Neural progenitor cell (in vitro differentiated cells): ENCODE measurements around the gene LBP. TPM values are rescaled to one million over a fixed set of nuclear protein-coding genes. Genes with fewer than 3 reads are reported as not detected.

Experiments
- DNase-seq: peaks from one replicate; pipeline ENCODE4 v3.0.0-alpha.2; 2016; ENCODE audit warnings: low spot score
- H2AFZ ChIP-seq: fragments of 200-600 bp; sonication (generic); replicated peaks from 2 replicates; pipeline ENCODE4 v1.6.1; 2016; ENCODE audit warnings: antibody characterized with exemption
- H3F3A ChIP-seq: fragments of 200-600 bp; sonication (generic); 2 replicates; pipeline ENCODE4 v1.6.1; 2016; ENCODE audit warnings: antibody characterized with exemption, low read depth
- H3K27ac ChIP-seq: fragments of 200-600 bp; sonication (generic); 2 replicates; pipeline ENCODE4 v1.5.1; 2016; ENCODE audit warnings: mild to moderate bottlenecking
- H3K27me3 ChIP-seq: fragments of 200-600 bp; sonication (generic); 2 replicates; pipeline ENCODE4 v1.6.1; 2016; ENCODE audit warnings: mild to moderate bottlenecking, moderate library complexity
- H3K36me3 ChIP-seq: fragments of 200-600 bp; sonication (generic); 2 replicates; pipeline ENCODE4 v1.5.1; 2016
- H3K4me1 ChIP-seq: fragments of 200-600 bp; sonication (generic); 2 replicates; pipeline ENCODE4 v1.6.1; 2016; ENCODE audit warnings: mixed run types
- H3K4me2 ChIP-seq: fragments of 200-600 bp; sonication (generic); 2 replicates; pipeline ENCODE4 v1.6.1; 2016
- H3K4me3 ChIP-seq: fragments of 200-600 bp; sonication (generic); 2 replicates; pipeline ENCODE4 v1.5.1; 2016
- H3K79me2 ChIP-seq: fragments of 200-600 bp; sonication (generic); 2 replicates; pipeline ENCODE4 v1.6.1; 2016; ENCODE audit warnings: low read depth
- H3K9ac ChIP-seq: fragments of 200-600 bp; sonication (generic); 2 replicates; pipeline ENCODE4 v1.6.1; 2016
- H3K9me3 ChIP-seq: fragments of 200-600 bp; sonication (generic); 2 replicates; pipeline ENCODE4 v1.5.1; 2016; ENCODE audit warnings: low read depth
- H4K20me1 ChIP-seq: fragments of 200-600 bp; sonication (generic); 2 replicates; pipeline ENCODE4 v1.6.1; 2016; ENCODE audit warnings: low read depth
- H3K27ac Mint-ChIP-seq: 3 replicates; pipeline ENCODE4 v1.8.0; 2021; ENCODE audit warnings: mixed read lengths
- H3K27me3 Mint-ChIP-seq: 2 replicates; pipeline ENCODE4 v1.8.0; 2022; ENCODE audit warnings: low read depth, mild to moderate bottlenecking, inconsistent platforms, moderate library complexity, mixed read lengths; ENCODE audit not compliant: insufficient read depth
- H3K36me3 Mint-ChIP-seq: 3 replicates; pipeline ENCODE4 v1.8.0; 2021; ENCODE audit warnings: mixed read lengths
- H3K4me1 Mint-ChIP-seq: 3 replicates; pipeline ENCODE4 v1.8.0; 2021; ENCODE audit warnings: mixed read lengths
- H3K4me3 Mint-ChIP-seq: 3 replicates; pipeline ENCODE4 v1.8.0; 2021; ENCODE audit warnings: mild to moderate bottlenecking, moderate library complexity, mixed read lengths
- H3K9me3 Mint-ChIP-seq: 3 replicates; pipeline ENCODE4 v1.8.0; 2020; ENCODE audit warnings: mixed read lengths
- CTCF ChIP-seq: fragments of 200-600 bp; sonication (generic); IDR thresholded peaks from 2 replicates; pipeline ENCODE4 v1.5.1; 2017; ENCODE audit warnings: antibody characterized with exemption, mild to moderate bottlenecking
- EZH2 ChIP-seq: fragments of 200-600 bp; sonication (generic); IDR thresholded peaks from 2 replicates; pipeline ENCODE4 v1.6.1; 2017; ENCODE audit warnings: antibody characterized with exemption, mild to moderate bottlenecking, moderate library complexity
- EZH2phosphoT487 ChIP-seq: fragments of 200-600 bp; sonication (generic); IDR thresholded peaks from 2 replicates; pipeline ENCODE4 v1.6.1; 2017; ENCODE audit warnings: antibody characterized with exemption
- total RNA-seq: library from RNA; depleted of rRNA; stranded (reverse); fragments of >200 nt; gene quantifications from 2 replicates; pipeline ENCODE4 v1.2.3, GENCODE V29; 2015; ENCODE audit warnings: low replicate concordance

LBP gene
- total RNA-seq, 1 donor from 2014 or later, result not detected

- H3K4me1 Mint-ChIP-seq, result peaks cover 37% of the 10 kb centered on the region
Observed at GRCh38 chr20:38299963-38300362, 46.3 kb upstream of the LBP start.

GRCh38 chr20:38300438-38300837 lies 45.8 kb upstream of the LBP start:
- Histone ChIP-seq H3K4me1 (peaks cover 15% of the 10 kb centered on the region), H3K27ac (no peak overlapping the region), H3K4me2 (no peak overlapping the region), H3K9ac (no peak overlapping the region), H3F3A (no peaks in the 10 kb centered on the region), H3K9me3 (no peaks in the 10 kb centered on the region), H4K20me1 (no peaks in the 10 kb centered on the region), H3K36me3 (no peaks in the 10 kb centered on the region), H3K4me3 (no peak overlapping the region), H2AFZ (no peak overlapping the region), H3K79me2 (no peaks in the 10 kb centered on the region), H3K27me3 (no peaks in the 10 kb centered on the region)
- H3K4me1 Mint-ChIP-seq, result peaks cover 34% of the 10 kb centered on the region
- no peaks in the 10 kb centered on the region for H3K36me3 Mint-ChIP-seq
- TF ChIP-seq EZH2phosphoT487 (no peak), CTCF (no peak), EZH2 (no peak)
- H3K4me3 Mint-ChIP-seq, result no peak overlapping the region
- H3K27ac Mint-ChIP-seq, result no peak overlapping the region
- H3K27me3 Mint-ChIP-seq, result peaks cover 3% of the 10 kb centered on the region
- H3K9me3 Mint-ChIP-seq, result no peaks in the 10 kb centered on the region
- no peak for DNase-seq

More at GRCh38 chr20:38299963-38300362, 46.3 kb upstream of the LBP start:
- peaks cover 15% of the 10 kb centered on the region for H3K4me1 ChIP-seq
- H3K9me3 Mint-ChIP-seq, result no peaks in the 10 kb centered on the region
- no peaks in the 10 kb centered on the region for H3K9me3 ChIP-seq
- H3K4me3 Mint-ChIP-seq, result no peak overlapping the region
- H3K4me3 ChIP-seq, result no peak overlapping the region
- no peaks in the 10 kb centered on the region for H3K36me3 Mint-ChIP-seq
- H3K27me3 Mint-ChIP-seq, result peaks cover 3% of the 10 kb centered on the region
- no peaks in the 10 kb centered on the region for H3K36me3 ChIP-seq
- no peak overlapping the region for H3K27ac Mint-ChIP-seq
- no peaks in the 10 kb centered on the region for H3F3A ChIP-seq
- no peaks in the 10 kb centered on the region for H4K20me1 ChIP-seq
- no peak overlapping the region for H3K4me2 ChIP-seq
- no peak for TF ChIP-seq CTCF
- no peak for TF ChIP-seq EZH2phosphoT487
- no peak for TF ChIP-seq EZH2
- no peaks in the 10 kb centered on the region for H3K79me2 ChIP-seq
- H3K9ac ChIP-seq, result no peak overlapping the region
- DNase-seq, result no peak
- H3K27me3 ChIP-seq, result no peaks in the 10 kb centered on the region
- H2AFZ ChIP-seq, result no peak overlapping the region
- H3K27ac ChIP-seq, result no peak overlapping the region

GRCh38 chr20:38301309-38301708 lies 45.0 kb upstream of the LBP start:
- Histone ChIP-seq H3K27me3 (no peaks in the 10 kb centered on the region), H3K4me3 (no peak overlapping the region), H3K36me3 (no peaks in the 10 kb centered on the region), H3K9me3 (no peaks in the 10 kb centered on the region), H3F3A (no peaks in the 10 kb centered on the region), H3K27ac (no peak overlapping the region), H4K20me1 (no peaks in the 10 kb centered on the region), H3K4me1 (peaks cover 15% of the 10 kb centered on the region), H3K9ac (no peak overlapping the region), H3K79me2 (no peaks in the 10 kb centered on the region), H2AFZ (no peak overlapping the region), H3K4me2 (no peak overlapping the region)
- no peak overlapping the region for H3K4me3 Mint-ChIP-seq
- peaks cover 36% of the 10 kb centered on the region for H3K4me1 Mint-ChIP-seq
- no peak overlapping the region for H3K27ac Mint-ChIP-seq
- TF ChIP-seq EZH2 (no peak), CTCF (no peak), EZH2phosphoT487 (no peak)
- no peaks in the 10 kb centered on the region for H3K36me3 Mint-ChIP-seq
- H3K9me3 Mint-ChIP-seq, result no peaks in the 10 kb centered on the region
- H3K27me3 Mint-ChIP-seq, result peaks cover 3% of the 10 kb centered on the region
- DNase-seq, result no peak
